ENCODE results near the gene UBQLN4.
"Not testable (repeated sequence)": the region's sequence is repeated elsewhere in the genome, so short reads cannot be mapped to it uniquely, and the experiment has no call there.

UBQLN4 gene

GRCh38 chr1:156073110-156073687 lies 19.6 kb upstream of the UBQLN4 start:
- Histone ChIP-seq H4K20me1 (ENCODE audit: insufficient read depth, low read length) (no peaks in the 10 kb centered on the region), H3K36me3 (replicated peaks; ENCODE audit: insufficient read depth, low read length) (no peaks in the 10 kb centered on the region), H3F3A (ENCODE audit: insufficient read depth, low read length) (no peaks in the 10 kb centered on the region), H3K4me1 (ENCODE audit: low read length) (no peaks in the 10 kb centered on the region), H3K9ac (ENCODE audit: low read length) (no peak overlapping the region), H3K4me2 (ENCODE audit: low read depth, low read length) (no peak overlapping the region), H3K27ac (ENCODE audit: low read length) (no peak overlapping the region), H3K9me2 (replicated peaks; ENCODE audit: insufficient read depth, low read length) (no peaks in the 10 kb centered on the region), H2AFZ (ENCODE audit: low read length) (no peak overlapping the region), H3K79me2 (ENCODE audit: low read length) (no peaks in the 10 kb centered on the region), H3K9me3 (replicated peaks; ENCODE audit: insufficient read depth, low read length) (no peaks in the 10 kb centered on the region), H3K27me3 (replicated peaks; ENCODE audit: insufficient read depth, low read length) (peaks cover 14% of the 10 kb centered on the region; the same call in 1 of the 2 replicates), H3K4me3 (ENCODE audit: low read length) (no peak overlapping the region)
- TF ChIP-seq CTCF (IDR thresholded peaks at IDR 0.05; ENCODE audit: low read length) (no peak), EZH2 (optimal IDR thresholded peaks at IDR 0.05; ENCODE audit: low read depth, low read length) (no peak), EZH2phosphoT487 (IDR thresholded peaks at IDR 0.05; ENCODE audit: low read length) (no peak)
- no peak for DNase-seq

- TF ChIP-seq EZH2phosphoT487 (IDR thresholded peaks at IDR 0.05; ENCODE audit: low read length) (no peak), CTCF (IDR thresholded peaks at IDR 0.05; ENCODE audit: low read length) (no peak), EZH2 (optimal IDR thresholded peaks at IDR 0.05; ENCODE audit: low read depth, low read length) (no peak)
- H3K4me2 ChIP-seq (ENCODE audit: low read depth, low read length): no peak overlapping the region
- no peaks in the 10 kb centered on the region for H3F3A ChIP-seq (ENCODE audit: insufficient read depth, low read length)
- no peak for DNase-seq
- H3K9ac ChIP-seq (ENCODE audit: low read length): no peak overlapping the region
- H3K79me2 ChIP-seq (ENCODE audit: low read length): no peaks in the 10 kb centered on the region
- H2AFZ ChIP-seq (ENCODE audit: low read length): no peak overlapping the region
- no peaks in the 10 kb centered on the region for H4K20me1 ChIP-seq (ENCODE audit: insufficient read depth, low read length)
- H3K36me3 ChIP-seq (replicated peaks; ENCODE audit: insufficient read depth, low read length): no peaks in the 10 kb centered on the region
- H3K9me3 ChIP-seq (replicated peaks; ENCODE audit: insufficient read depth, low read length): no peaks in the 10 kb centered on the region
- H3K4me1 ChIP-seq (ENCODE audit: low read length): no peaks in the 10 kb centered on the region
- no peak overlapping the region for H3K4me3 ChIP-seq (ENCODE audit: low read length)
- 0 out of 2 replicates have a peak, but pooled peaks cover 6% of the 10 kb centered on the region for H3K27me3 ChIP-seq (replicated peaks; ENCODE audit: insufficient read depth, low read length)
- H3K27ac ChIP-seq (ENCODE audit: low read length): no peak overlapping the region
- H3K9me2 ChIP-seq (replicated peaks; ENCODE audit: insufficient read depth, low read length): no peaks in the 10 kb centered on the region
Measured at GRCh38 chr1:156072251-156072650, 18.7 kb upstream of the UBQLN4 start.

DNA sequence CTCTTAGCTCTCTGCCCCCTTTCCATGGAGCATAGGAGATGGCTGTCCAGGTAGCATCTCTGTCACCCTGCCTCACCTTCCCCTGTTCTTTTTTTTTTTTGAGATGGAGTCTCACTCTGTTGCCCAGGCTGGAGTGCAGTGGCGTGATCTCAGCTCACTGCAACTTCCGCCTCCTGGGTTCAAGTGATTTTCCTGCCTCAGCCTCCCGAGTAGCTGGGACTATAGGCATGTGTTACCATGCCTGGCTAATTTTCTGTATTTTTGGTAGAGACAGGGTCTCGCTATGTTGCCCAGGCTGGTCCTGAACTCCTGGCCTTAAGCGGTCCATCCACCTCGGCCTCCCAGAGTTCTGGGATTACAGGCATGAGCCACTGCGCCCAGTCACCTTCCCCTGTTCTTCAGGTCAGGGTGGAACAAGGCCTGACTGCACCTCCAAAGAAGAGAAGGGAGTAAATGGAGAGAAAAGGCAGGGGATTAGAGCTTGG lies 17.8 kb upstream of the UBQLN4 start:
- DNase-seq; H3K4me1 ChIP-seq (ENCODE audit: low read length); H3K36me3 ChIP-seq (replicated peaks; ENCODE audit: insufficient read depth, low read length); H3K9me3 ChIP-seq (replicated peaks; ENCODE audit: insufficient read depth, low read length); H3K27ac ChIP-seq (ENCODE audit: low read length); H3K79me2 ChIP-seq (ENCODE audit: low read length); H3K4me2 ChIP-seq (ENCODE audit: low read depth, low read length); H3K9me2 ChIP-seq (replicated peaks; ENCODE audit: insufficient read depth, low read length); H4K20me1 ChIP-seq (ENCODE audit: insufficient read depth, low read length); H3K27me3 ChIP-seq (replicated peaks; ENCODE audit: insufficient read depth, low read length); H3K9ac ChIP-seq (ENCODE audit: low read length); H3K4me3 ChIP-seq (ENCODE audit: low read length); H3F3A ChIP-seq (ENCODE audit: insufficient read depth, low read length); H2AFZ ChIP-seq (ENCODE audit: low read length): not testable (repeated sequence)

DNA sequence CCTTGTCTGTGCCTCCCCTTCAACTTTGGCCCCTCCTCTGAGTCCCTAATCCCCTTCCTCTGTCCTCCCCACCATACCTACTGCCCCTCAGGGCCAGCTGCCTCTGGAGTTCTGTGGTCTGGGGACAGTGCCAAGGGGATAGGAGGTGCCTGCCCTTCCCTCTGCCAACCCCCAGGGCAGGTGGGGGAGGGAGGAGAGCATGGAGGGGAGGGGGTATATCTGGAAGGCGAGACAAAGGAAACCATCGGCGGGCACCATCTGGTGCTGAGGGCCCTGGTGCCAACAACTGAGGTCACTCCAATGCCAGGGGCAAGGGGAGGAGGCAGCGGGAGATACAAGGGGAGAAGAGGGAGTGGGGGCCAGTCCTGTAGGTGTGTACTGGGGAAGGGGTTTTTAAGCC lies 16.9 kb upstream of the UBQLN4 start:
- peaks cover 8% of the 10 kb centered on the region; the same call in 1 of the 2 replicates for H3K4me1 ChIP-seq (ENCODE audit: low read length)
- H3K27ac ChIP-seq (ENCODE audit: low read length): no peak overlapping the region
- 0 out of 2 replicates have a peak, but pooled peaks cover 6% of the 10 kb centered on the region for H3K27me3 ChIP-seq (replicated peaks; ENCODE audit: insufficient read depth, low read length)
- H3K9ac ChIP-seq (ENCODE audit: low read length): no peak overlapping the region
- no peaks in the 10 kb centered on the region for H3K9me3 ChIP-seq (replicated peaks; ENCODE audit: insufficient read depth, low read length)
- no peak overlapping the region for H3K4me3 ChIP-seq (ENCODE audit: low read length)
- no peaks in the 10 kb centered on the region for H3K36me3 ChIP-seq (replicated peaks; ENCODE audit: insufficient read depth, low read length)
- no peaks in the 10 kb centered on the region for H3K79me2 ChIP-seq (ENCODE audit: low read length)
- no peaks in the 10 kb centered on the region for H3K9me2 ChIP-seq (replicated peaks; ENCODE audit: insufficient read depth, low read length)
- H4K20me1 ChIP-seq (ENCODE audit: insufficient read depth, low read length): no peaks in the 10 kb centered on the region
- H2AFZ ChIP-seq (ENCODE audit: low read length): no peak overlapping the region
- H3K4me2 ChIP-seq (ENCODE audit: low read depth, low read length): no peak overlapping the region
- no peak for TF ChIP-seq EZH2 (optimal IDR thresholded peaks at IDR 0.05; ENCODE audit: low read depth, low read length)
- TF ChIP-seq CTCF (IDR thresholded peaks at IDR 0.05; ENCODE audit: low read length): no peak
- TF ChIP-seq EZH2phosphoT487 (IDR thresholded peaks at IDR 0.05; ENCODE audit: low read length): no peak
- no peaks in the 10 kb centered on the region for H3F3A ChIP-seq (ENCODE audit: insufficient read depth, low read length)
- no peak for DNase-seq

Measured in MM.1S (cell line).